ENCODE results near the gene POU2AF1. TPM values are rescaled to one million over a fixed set of nuclear protein-coding genes. Genes with fewer than 3 reads are reported as not detected.
A peak's percentile ranks its signal among the peaks of the same experiment; 100 is the strongest.

POU2AF1 gene
- total and polyA plus RNA-seq, 2 of the 13 experiments (the other 11 are each of a cell fraction or from before 2014, with no cell fraction given): 1.9 to 3.6 TPM

- TF ChIP-seq, protein P1, sequence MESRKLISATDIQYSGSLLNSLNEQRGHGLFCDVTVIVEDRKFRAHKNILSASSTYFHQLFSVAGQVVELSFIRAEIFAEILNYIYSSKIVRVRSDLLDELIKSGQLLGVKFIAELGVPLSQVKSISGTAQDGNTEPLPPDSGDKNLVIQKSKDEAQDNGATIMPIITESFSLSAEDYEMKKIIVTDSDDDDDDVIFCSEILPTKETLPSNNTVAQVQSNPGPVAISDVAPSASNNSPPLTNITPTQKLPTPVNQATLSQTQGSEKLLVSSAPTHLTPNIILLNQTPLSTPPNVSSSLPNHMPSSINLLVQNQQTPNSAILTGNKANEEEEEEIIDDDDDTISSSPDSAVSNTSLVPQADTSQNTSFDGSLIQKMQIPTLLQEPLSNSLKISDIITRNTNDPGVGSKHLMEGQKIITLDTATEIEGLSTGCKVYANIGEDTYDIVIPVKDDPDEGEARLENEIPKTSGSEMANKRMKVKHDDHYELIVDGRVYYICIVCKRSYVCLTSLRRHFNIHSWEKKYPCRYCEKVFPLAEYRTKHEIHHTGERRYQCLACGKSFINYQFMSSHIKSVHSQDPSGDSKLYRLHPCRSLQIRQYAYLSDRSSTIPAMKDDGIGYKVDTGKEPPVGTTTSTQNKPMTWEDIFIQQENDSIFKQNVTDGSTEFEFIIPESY (CRISPR knock-in tag; IDR thresholded peaks at IDR 0.05): peak; percentile 75; the same call in 1 of the 2 replicates
- TF ChIP-seq KDM1A (CRISPR knock-in tag; IDR thresholded peaks at IDR 0.05): no peak
- TF ChIP-seq ZNF30 (CRISPR knock-in tag; IDR thresholded peaks at IDR 0.05): no peak
- no peak for TF ChIP-seq MBD4 (IDR thresholded peaks at IDR 0.05; ENCODE audit: borderline replicate concordance, low read length)
- peak; percentile 44; the same call in 1 of the 2 replicates for TF ChIP-seq ATF2 (CRISPR knock-in tag; IDR thresholded peaks at IDR 0.05)
- TF ChIP-seq ETV5 (CRISPR knock-in tag; IDR thresholded peaks at IDR 0.05; ENCODE audit: borderline replicate concordance): peak; percentile 50; the same call in 1 of the 2 replicates
- TF ChIP-seq DPF2 (CRISPR knock-in tag; IDR thresholded peaks at IDR 0.05; ENCODE audit: borderline replicate concordance, low read depth): no peak
- no peak for TF ChIP-seq ISX (CRISPR knock-in tag; conservative IDR thresholded peaks at IDR 0.05)
- TF ChIP-seq ZFY (CRISPR knock-in tag; IDR thresholded peaks at IDR 0.05): peak; percentile 21; the same call in 1 of the 2 replicates
- TF ChIP-seq SRSF1 (optimal IDR thresholded peaks at IDR 0.05; ENCODE audit: low read depth, low read length): no peak
- no peak for TF ChIP-seq RORA (CRISPR knock-in tag; IDR thresholded peaks at IDR 0.05)
- TF ChIP-seq ZNF556 (CRISPR knock-in tag; IDR thresholded peaks at IDR 0.05; ENCODE audit: borderline replicate concordance): peak; percentile 24; the same call in 1 of the 2 replicates
- TF ChIP-seq YEATS2 (CRISPR knock-in tag; IDR thresholded peaks at IDR 0.05; ENCODE audit: borderline replicate concordance): peak; percentile 64; the same call in 1 of the 2 replicates
- TF ChIP-seq PHF20 (CRISPR knock-in tag; IDR thresholded peaks at IDR 0.05): no peak
- no peak for TF ChIP-seq ATRX (CRISPR knock-in tag; IDR thresholded peaks at IDR 0.05; ENCODE audit: borderline replicate concordance)
- TF ChIP-seq REST (IDR thresholded peaks at IDR 0.05; ENCODE audit: borderline replicate concordance in 1 of 2, low read depth in 1 of 2, low read length in 2 of 2): no peak
- TF ChIP-seq ZNF431 (CRISPR knock-in tag; IDR thresholded peaks at IDR 0.05; ENCODE audit: borderline replicate concordance, low read depth): peak; percentile 40; the same call in 1 of the 2 replicates
- TF ChIP-seq DMTF1 (CRISPR knock-in tag; IDR thresholded peaks at IDR 0.05): no peak
- no peak for TF ChIP-seq KDM5A (IDR thresholded peaks at IDR 0.05; ENCODE audit: borderline replicate concordance, low read length)
- peak; percentile 74; the same call in 1 of the 2 replicates for TF ChIP-seq KLF11 (CRISPR knock-in tag; IDR thresholded peaks at IDR 0.05)
Measured at GRCh38 chr11:111422494-111423249, 43.6 kb upstream of the POU2AF1 start (continued).
